ENCODE measurements around the gene SLCO2A1.

The SLCO2A1 gene

GRCh38 chr3:133894353-133895207 lies 135.1 kb downstream of the SLCO2A1 start:
- DNase-seq: no peak

DNA sequence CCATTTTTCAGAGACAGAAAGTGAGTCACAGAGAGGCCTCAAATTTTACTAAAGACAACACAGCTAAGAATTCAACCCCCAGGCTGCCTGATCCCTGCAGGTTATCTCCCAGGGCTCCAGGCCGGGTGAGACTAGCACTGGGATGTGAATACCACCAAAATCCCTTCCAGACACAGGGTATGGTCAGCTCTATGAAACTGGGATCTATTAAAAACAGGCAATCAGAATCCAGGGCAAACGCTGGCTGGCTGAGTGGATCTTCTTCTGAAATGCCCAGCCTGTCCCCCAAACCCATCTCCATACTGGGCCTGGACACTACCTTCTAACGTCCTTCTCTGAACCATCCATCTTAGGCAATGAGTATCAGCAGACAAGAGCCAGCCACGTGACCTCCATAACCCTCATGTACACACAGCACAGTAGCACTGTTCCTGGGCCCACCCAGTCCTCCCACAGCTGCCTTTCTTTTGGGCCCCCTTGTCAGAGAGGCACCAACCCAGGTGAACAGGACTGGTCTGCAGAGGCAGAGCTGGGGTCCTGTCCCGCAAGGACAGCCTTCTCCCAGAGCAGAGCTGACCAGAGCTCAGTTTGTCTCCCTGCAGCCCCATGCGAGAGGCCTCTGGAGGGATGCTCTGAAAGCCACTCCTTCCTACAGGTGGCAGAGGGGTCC lies 135.9 kb downstream of the SLCO2A1 start:
- DNase-seq: no peak

GRCh38 chr3:133892541-133893231 lies 137.0 kb downstream of the SLCO2A1 start:
- DNase-seq: no peak

DNA sequence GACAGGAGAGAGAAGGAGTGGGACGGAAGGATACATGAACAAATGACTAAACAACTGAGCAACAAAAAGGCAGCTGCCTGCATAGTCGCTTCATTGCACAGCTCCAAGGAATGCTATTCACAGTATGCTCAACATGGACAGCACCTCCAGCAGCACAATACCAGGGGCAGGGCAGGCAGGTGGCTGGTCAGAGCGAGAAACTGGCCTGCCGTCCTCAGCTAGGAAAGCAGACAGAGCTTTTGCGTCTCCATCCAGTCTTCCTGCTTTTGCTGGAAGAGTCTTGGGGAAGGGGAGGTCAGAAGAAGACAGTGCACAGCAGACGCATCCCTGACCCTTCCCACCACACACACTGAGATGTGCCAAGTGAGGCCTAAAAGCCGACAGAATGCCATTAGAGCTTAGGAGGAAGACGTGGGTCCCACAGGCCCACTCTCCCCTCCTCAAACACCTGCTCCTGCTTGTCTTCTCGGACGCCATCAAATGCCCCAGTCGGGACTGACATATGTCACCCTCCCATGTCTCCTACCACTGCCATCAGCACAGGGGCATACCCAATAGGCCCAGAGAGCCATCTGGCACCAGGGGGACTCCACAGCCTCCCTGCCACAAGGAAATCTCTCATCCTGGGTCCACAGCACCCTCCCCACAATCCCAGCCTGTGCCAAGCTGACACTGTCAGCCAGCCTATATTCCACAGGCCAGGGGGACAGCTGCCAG lies 137.9 kb downstream of the SLCO2A1 start:
- DNase-seq: no peak

- DNase-seq: no peak
Observed at GRCh38 chr3:133890972-133891644, 138.6 kb downstream of the SLCO2A1 start.

DNA sequence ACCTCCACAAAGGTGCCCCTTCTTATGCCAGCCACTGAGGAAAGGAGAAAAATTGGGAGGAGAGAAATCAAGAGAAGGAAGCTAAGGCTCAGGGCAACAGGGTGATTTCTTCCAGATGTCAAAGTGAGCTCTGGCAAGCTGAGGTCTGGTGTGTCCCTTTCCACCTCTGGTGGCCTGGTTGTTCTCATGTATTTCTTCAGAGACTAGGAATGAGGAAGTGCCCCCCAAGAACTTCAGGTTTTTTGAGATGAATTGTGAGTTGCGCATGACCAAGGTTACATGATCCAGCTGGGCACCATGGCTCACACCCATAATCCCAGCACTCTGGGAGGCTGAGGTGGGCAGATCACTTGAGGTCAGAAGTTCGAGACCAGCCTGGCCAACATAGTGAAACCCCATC lies 139.7 kb downstream of the SLCO2A1 start:
- DNase-seq: no peak

DNA sequence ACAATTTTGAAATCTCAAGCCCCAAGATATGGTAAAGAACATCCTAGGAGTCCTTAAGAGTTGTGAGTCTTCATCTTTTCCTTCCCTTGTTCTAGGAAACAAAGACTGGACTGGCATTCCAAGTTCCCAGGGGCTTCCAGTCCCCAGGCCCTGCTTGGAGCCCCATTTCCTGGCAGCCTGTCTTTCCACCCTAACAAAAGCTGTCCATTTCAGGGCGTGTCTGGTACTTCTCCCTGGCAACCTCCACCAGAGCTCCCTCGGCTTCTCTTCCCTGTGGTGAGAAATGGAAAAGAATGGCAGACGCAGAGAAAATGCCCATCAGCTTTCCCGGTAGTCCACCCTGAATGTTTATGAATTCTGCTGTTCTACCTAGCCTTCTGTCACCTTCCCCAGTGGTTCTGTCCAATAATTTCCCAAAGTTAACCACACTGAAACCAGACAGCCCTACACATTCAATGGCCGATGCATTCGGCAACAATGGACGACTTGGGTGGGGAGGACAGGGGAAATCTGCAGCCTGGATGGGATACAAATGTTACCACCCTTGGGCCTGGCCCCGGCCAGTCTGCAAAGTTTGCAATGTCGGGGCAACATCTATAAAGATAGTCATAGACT lies 140.9 kb downstream of the SLCO2A1 start:
- DNase-seq: no peak

DNA sequence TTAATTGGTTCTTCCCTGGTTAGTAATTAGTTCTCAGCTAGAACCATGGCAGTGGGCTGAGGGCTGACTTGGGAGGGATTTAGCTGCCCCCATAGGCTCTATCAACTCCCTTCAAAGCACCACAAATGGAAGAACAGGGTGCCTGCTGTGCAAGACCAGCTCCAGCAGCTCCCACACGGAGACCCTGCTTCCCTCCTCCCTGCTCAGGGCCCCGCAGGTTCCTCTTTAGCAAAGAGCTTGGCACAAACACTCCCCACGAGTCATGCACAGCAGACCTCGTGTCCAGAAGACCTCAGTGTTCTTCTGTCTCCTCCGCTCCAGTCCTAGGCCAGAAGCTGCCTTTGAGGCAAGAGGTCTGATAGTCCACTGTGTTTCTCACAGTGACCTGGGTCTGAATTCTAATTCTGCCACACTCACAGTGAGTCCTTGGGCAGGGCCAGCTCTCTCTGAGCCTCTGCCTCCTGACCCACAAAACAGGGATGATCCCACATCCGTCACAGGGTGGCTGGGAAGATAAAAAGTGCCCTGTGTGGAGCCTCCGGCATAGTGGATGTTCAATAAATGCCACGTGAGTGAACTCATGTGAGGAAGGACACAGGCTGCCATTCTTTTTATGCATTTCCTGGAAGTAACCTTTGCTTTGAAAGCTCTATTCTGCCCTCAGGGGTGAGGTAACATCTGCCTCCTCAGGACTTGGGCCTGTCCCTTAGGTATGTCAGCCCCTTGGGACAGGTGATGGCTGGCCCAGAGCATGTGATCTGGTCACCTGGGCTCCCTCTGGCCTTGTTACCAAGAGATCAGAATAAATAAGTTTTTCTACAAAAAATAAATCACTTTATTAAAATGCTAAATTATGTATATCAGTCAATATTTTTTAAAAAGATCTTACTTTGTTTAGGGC lies 141.7 kb downstream of the SLCO2A1 start:
- no peak for DNase-seq

- DNase-seq: no peak
Observed at GRCh38 chr3:133887074-133887802, 142.5 kb downstream of the SLCO2A1 start.

DNA sequence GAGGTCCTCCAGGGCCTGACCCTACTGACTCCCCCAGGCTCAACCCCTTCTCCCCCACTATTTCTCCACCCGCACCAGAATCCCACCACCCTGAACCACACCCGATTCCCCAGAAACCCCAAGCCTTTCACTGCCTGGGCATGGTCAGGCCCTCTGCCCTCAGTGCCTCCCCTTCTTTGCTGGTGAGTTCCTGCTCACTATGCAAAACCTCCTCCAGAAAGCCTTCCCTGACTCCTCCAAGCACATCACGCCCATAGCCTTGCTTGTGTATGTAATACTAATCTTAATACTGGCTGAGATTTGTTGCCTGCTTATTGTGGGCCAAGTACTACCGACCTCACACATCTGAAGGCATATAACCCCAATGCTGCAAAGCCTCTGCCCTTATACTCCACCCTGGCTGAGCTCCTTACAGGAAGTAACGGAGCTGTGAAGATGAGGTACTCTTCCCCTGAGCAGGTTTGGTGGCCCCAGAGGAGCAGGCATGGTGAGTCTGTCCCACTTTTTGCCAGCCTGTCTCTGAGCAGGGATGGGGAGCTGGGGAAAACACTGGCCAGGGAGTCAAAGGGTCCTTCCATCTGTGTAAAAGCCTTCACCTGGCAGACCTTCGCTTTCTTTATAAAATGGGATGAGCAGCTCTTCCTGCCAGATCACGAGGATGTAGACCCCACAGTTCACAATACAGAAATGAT lies 143.5 kb downstream of the SLCO2A1 start:
- DNase-seq: no peak

- DNase-seq: no peak
Observed at GRCh38 chr3:133884887-133885711, 144.6 kb downstream of the SLCO2A1 start.

DNA sequence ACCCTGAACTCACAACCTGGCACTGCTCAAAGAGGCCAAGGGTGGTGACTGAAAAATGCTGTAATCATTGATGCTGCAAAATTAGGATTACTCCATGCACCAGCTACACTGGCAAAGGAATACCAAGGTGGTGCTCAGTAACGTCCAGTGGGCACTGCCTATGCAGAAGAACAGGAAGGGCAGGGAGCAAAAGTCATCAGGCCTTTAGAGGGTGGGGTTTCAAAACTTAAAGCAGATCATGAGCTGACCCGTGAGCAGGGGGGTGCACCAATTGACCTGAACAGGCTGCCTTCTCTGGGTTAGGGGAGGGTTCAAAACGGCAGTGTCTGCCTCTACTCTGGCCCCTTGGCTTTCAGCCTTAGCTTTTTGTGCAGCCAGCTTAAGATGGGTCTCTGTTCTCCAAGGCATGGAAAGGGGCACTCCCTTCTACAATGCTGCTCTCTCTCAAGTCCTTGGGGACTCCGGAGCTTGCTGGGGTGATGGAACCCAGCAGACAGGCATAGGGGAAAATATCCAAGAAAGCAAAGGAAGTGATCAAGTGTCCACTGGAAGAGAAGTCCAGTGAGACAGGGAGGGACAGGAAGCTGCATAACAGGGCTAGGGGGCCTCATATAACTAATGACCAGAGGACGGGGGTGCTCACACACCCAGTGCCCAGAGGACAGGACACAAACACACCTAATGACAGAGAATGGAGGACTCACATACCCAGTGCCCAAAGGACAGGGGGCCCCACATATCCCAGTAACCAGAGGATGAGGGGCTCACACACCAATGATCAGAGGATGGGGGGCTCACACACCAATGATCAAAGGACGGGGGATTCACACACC lies 145.5 kb downstream of the SLCO2A1 start:
- DNase-seq: no peak

DNA sequence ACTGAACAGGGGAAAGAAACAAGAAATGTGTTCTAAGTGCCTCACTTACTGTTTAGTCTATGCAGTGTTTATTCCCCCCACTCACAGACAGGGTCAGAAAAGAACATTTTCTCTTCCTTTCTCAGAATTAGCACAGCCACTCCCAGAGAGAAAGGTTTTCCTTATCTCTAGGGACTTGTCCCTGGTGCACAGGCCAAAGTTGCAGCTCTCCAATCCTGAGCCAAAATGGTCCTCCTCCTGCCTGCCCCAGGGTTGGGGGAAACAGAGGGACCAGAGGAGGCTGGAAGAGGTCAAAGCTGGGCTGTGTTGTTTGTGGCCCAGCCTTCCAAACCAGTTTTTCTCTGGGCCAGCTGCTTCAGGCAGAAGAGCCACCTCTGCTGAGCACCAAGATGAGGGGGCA lies 146.1 kb downstream of the SLCO2A1 start:
- no peak for DNase-seq

GRCh38 chr3:133882986-133883586 lies 146.6 kb downstream of the SLCO2A1 start:
- no peak for DNase-seq

DNA sequence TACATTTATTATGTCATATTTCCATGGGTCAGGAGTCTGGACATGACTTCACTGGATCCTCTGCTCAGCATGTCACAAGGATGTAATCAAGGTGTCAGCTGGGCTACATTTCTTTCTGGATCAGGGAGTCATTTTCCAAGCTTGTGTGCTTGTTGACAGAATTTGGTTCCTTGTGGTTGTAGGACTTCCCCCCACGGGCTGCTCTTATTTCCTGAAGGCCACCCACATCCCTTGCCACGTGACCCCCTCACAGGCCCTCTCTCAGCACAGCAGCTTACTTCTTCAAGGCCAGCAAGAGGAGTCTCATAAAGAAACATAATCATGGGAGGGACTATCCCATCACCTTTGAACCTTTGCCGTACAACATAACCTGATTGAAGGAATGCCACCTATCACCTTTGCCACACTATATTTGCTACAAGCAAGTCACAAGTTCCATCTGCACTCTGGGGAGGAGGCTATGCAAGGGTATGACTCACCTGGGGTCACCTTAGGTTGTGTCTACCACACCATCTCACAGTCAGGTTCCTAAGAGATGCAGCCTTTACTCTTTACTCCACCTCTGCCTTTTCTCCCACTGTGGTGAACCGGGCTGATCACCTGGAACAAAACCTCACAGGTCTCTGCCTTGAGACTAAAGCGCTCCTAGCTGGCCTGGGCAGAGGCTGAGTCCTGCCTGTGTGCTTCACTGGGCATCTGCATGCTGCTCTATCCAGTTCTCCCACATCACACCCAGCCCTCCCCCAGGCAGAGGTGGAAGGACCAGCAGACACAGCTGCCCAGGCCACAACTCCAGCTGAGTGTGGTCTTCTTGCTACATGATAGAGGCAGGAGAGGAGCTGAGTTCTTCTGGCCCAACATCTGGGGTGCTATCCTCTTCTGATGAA lies 147.5 kb downstream of the SLCO2A1 start:
- DNase-seq: no peak

DNA sequence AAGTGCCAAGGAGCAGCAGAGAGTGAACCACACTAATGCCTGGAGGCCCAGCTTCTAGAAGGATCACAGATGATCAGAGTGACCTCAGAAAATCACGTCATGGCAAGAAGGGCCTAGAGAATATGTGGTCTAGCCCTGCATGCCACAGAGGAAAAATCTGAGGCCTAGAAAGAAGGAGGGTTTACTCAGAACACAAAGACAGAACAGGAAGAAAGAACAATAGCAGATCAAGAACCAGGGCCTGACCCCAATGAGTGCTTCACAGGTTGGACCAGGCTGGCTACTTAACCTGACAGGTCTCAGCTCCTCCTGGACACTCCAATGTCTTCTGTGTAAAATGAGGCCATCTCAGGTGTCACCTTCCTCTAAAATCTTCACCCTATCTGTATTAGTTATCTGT lies 148.2 kb downstream of the SLCO2A1 start:
- no peak for DNase-seq

All from NCI-H1092 (cell line).